IPS DF 6.9 (cell line): ENCODE results near the gene LRPPRC.
A peak's percentile ranks its signal among the peaks of the same experiment; 100 is the strongest.
"Not testable (repeated sequence)": the region's sequence is repeated elsewhere in the genome, so short reads cannot be mapped to it uniquely, and the experiment has no call there.

ENCODE experiments used
- DNase-seq: peaks from one replicate; pipeline ENCODE4 v3.0.0-alpha.2; 2013; ENCODE audit warnings: low read depth, low spot score
- H3K27ac ChIP-seq: one replicate; pipeline ENCODE4 v1.5.1; 2013; ENCODE audit warnings: low read length, control low read depth
- H3K27me3 ChIP-seq: 2 replicates; pipeline ENCODE4 v1.6.1; 2013; ENCODE audit warnings: mild to moderate bottlenecking, low read length; ENCODE audit not compliant: control insufficient read depth, insufficient read depth
- H3K36me3 ChIP-seq: 2 replicates; pipeline ENCODE4 v1.6.1; 2013; ENCODE audit warnings: low read length; ENCODE audit not compliant: control insufficient read depth, insufficient read depth
- H3K4me1 ChIP-seq: 2 replicates; pipeline ENCODE4 v1.6.1; 2013; ENCODE audit warnings: low read length; ENCODE audit not compliant: control insufficient read depth, insufficient read depth
- H3K4me3 ChIP-seq: 2 replicates; pipeline ENCODE4 v1.5.1; 2013; ENCODE audit warnings: mild to moderate bottlenecking, low read length
- H3K9me3 ChIP-seq: 2 replicates; pipeline ENCODE4 v1.6.1; 2013; ENCODE audit warnings: low read length, inconsistent platforms; ENCODE audit not compliant: control insufficient read depth, insufficient read depth
- WGBS: extraction: QIAGEN DNeasy Blood & Tissue Kit; methylation state at CpG from one replicate; pipeline ENCODE4 v1.1.7; 2013; ENCODE audit warnings: mixed read lengths, missing lambda C conversion rate; ENCODE audit not compliant: insufficient read length, insufficient coverage; 5-methylcytosine and 5-hydroxymethylcytosine counted together

The LRPPRC gene

DNA sequence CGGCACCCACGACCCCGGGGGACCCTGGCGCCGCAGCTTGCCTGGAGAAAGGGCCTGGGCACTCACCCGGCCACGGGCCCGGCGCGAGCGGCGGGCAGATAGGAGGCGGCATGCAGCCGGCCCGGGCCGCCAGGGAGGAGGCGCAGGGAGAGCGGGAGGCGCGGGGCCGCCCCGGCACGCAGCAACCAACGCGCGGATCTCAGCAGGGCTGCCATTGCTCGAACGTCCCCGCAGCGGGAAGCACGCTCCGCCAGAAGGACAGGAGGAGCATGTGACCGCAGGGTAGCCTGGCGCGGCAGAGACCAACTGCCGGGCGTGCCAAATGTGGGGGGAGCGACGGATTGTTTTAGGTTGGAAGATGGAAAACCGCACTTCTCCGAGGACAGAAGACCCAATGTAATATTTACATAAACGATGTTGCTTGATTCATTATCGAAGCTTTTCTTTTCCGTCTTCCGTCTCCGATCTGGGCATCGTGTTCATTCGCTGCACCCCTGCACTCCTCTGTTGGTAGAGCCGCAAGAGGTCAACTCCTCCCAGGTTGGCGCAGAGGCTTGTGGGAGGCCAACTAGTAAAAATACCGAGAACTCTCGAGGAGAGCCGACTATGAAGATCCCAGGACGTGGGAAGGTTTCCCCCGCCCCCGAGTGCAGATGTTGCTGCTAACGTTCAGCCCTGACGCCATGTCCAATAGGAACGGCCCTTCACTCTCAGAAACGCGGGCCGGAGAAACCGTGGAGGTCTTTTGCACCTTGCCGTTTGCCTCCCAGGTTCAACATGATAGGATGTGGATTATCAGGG lies at the start of gene LRPPRC:
TSS of gene LRPPRC (minus strand) at position 257 of the 801 bp plus-strand sequence. CDS start at position 215, 42 bp downstream.
- Histone ChIP-seq H3K27me3 (no peaks in the 10 kb centered on the region), H3K4me1 (peaks cover 2% of the 10 kb centered on the region; the same call in 1 of the 2 replicates), H3K27ac (no peak within 1 kb of the TSS), H3K9me3 (no peaks in the 10 kb centered on the region), H3K4me3 (peak within 1 kb of the TSS; percentile 81), H3K36me3 (peaks cover 5% of the 10 kb centered on the region; the same call in 1 of the 2 replicates)
- peak; percentile 94 for DNase-seq
- WGBS: no CpG with 5 or more reads among the region's 64 CpGs

DNA sequence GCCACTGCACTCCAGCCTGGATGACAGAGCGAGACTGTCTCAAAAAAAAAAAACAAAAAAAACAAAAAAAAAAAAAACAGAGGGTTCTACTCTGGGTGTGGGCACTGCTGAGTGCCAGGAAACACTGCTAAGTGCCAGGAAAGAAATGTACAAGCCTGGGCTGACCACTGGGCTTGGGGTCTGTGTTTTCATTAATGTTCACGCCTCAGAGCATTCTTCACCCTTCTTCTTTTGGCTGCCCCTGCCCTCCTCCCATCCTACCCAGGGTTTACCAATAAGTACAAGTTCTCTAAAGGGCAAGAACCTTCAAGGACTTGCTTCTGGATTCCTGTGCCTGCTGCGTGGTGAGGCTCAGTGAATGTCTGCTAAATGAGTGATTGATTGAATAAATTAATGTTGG lies 49.3 kb upstream of the LRPPRC start:
- no peaks in the 10 kb centered on the region for H3K4me1 ChIP-seq
- H3K27me3 ChIP-seq: no peaks in the 10 kb centered on the region
- no peak for DNase-seq
- no peaks in the 10 kb centered on the region for H3K9me3 ChIP-seq
- no peak overlapping the region for H3K4me3 ChIP-seq
- H3K27ac ChIP-seq: no peak overlapping the region
- WGBS: no CpG with 5 or more reads among the region's 3 CpGs
- no peaks in the 10 kb centered on the region for H3K36me3 ChIP-seq

- Histone ChIP-seq H3K27me3 (no peaks in the 10 kb centered on the region), H3K4me3 (no peak overlapping the region), H3K27ac (no peak overlapping the region), H3K36me3 (no peaks in the 10 kb centered on the region), H3K4me1 (no peaks in the 10 kb centered on the region), H3K9me3 (no peaks in the 10 kb centered on the region)
- DNase-seq: peak; percentile 79
- no CpG with 5 or more reads among the region's 10 CpGs for WGBS
These were observed 48.5 kb upstream of the LRPPRC start for GRCh38 chr2:44044281-44044720.

- no peak overlapping the region for H3K27ac ChIP-seq
- H3K4me3 ChIP-seq: no peak overlapping the region
- no peaks in the 10 kb centered on the region for H3K9me3 ChIP-seq
- DNase-seq: no peak
- no peaks in the 10 kb centered on the region for H3K27me3 ChIP-seq
- H3K4me1 ChIP-seq: no peaks in the 10 kb centered on the region
- no CpG with 5 or more reads among the region's 3 CpGs for WGBS
- H3K36me3 ChIP-seq: no peaks in the 10 kb centered on the region
These were observed 44.6 kb upstream of the LRPPRC start for GRCh38 chr2:44040365-44040764.

- no peak for DNase-seq
- no peaks in the 10 kb centered on the region for H3K36me3 ChIP-seq
- WGBS: no CpG with 5 or more reads among the region's 6 CpGs
- no peaks in the 10 kb centered on the region for H3K27me3 ChIP-seq
- no peak overlapping the region for H3K27ac ChIP-seq
- no peaks in the 10 kb centered on the region for H3K4me1 ChIP-seq
- no peaks in the 10 kb centered on the region for H3K9me3 ChIP-seq
- no peak overlapping the region for H3K4me3 ChIP-seq
These were observed 42.5 kb upstream of the LRPPRC start for GRCh38 chr2:44038277-44038676.

GRCh38 chr2:44037221-44037620 lies 41.4 kb upstream of the LRPPRC start:
- DNase-seq: no peak
- H3K4me3 ChIP-seq: no peak overlapping the region
- no peaks in the 10 kb centered on the region for H3K27me3 ChIP-seq
- no peaks in the 10 kb centered on the region for H3K4me1 ChIP-seq
- no peaks in the 10 kb centered on the region for H3K36me3 ChIP-seq
- no CpG with 5 or more reads among the region's 2 CpGs for WGBS
- H3K9me3 ChIP-seq: no peaks in the 10 kb centered on the region
- no peak overlapping the region for H3K27ac ChIP-seq

- Histone ChIP-seq H3K9me3 (no peaks in the 10 kb centered on the region), H3K27me3 (no peaks in the 10 kb centered on the region), H3K27ac (no peak overlapping the region), H3K36me3 (no peaks in the 10 kb centered on the region), H3K4me3 (no peak overlapping the region), H3K4me1 (no peaks in the 10 kb centered on the region)
- DNase-seq: no peak
These were observed 38.2 kb upstream of the LRPPRC start for GRCh38 chr2:44033947-44034346.

GRCh38 chr2:44027076-44027475 lies 31.3 kb upstream of the LRPPRC start:
- H3K36me3 ChIP-seq, DNase-seq, H3K9me3 ChIP-seq, H3K4me3 ChIP-seq, H3K4me1 ChIP-seq, H3K27me3 ChIP-seq, H3K27ac ChIP-seq: not testable (repeated sequence)
- no CpG with 5 or more reads among the region's 4 CpGs for WGBS

- no CpG with 5 or more reads among the region's 6 CpGs for WGBS
- DNase-seq: peak; percentile 55
- H3K4me1 ChIP-seq: 0 out of 2 replicates have a peak, but pooled peaks cover 1% of the 10 kb centered on the region
- H3K27me3 ChIP-seq: no peaks in the 10 kb centered on the region
- H3K36me3 ChIP-seq: no peaks in the 10 kb centered on the region
- H3K9me3 ChIP-seq: no peaks in the 10 kb centered on the region
- no peak overlapping the region for H3K4me3 ChIP-seq
- no peak overlapping the region for H3K27ac ChIP-seq
These were observed 20.5 kb upstream of the LRPPRC start for GRCh38 chr2:44016282-44016681.

DNA sequence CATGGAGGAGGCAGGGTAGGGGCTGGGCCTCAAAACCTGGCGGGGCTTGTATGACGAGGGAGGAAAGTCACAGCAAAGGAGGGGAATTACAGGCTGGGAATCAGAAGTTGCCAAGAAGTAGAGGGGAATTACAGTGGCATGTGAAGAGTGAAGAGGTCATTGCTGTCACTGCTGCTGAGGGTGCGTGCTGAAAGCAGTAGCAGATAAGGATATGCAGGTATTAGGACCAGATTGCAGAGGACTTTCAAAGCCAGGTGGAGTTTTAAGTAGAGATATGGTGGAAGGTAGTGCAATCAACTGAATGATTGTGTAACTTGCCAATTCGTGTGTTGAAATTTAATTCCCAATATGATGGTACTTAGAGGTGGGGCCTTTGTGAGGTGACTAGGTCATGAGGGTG lies 19.4 kb upstream of the LRPPRC start:
- Histone ChIP-seq H3K4me3 (no peak overlapping the region), H3K27ac (no peak overlapping the region), H3K4me1 (0 out of 2 replicates have a peak, but pooled peaks cover 1% of the 10 kb centered on the region), H3K36me3 (no peaks in the 10 kb centered on the region), H3K27me3 (no peaks in the 10 kb centered on the region), H3K9me3 (no peaks in the 10 kb centered on the region; the same call in 1 of the 2 replicates)
- no CpG with 5 or more reads among the region's 4 CpGs for WGBS
- DNase-seq: no peak

DNA sequence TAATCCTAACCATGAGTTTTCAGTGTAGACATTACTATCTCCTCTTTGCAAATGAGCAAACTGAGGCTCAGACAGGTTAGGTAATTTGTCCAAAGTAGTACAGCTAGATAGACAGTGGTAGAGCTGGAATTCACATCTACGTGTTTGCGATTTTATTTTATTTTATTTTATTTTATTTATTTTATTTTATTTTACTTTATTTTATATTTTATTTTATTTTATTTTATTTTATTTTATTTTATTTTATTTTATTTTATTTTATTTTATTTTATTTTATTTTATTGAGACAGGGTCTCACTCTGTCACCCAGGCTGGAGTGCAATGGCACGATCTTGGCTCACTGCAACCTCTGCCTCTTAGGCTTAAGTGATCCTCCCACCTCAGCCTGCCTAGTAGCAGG lies 17.4 kb upstream of the LRPPRC start:
- H3K9me3 ChIP-seq, DNase-seq, H3K4me3 ChIP-seq, H3K27me3 ChIP-seq, H3K4me1 ChIP-seq, H3K27ac ChIP-seq, H3K36me3 ChIP-seq: not testable (repeated sequence)
- WGBS: no CpG with 5 or more reads among the region's 3 CpGs
